Smooth muscle cell (in vitro differentiated cells): Measurements from ENCODE around the gene INHBC. TPM values are rescaled to one million over a fixed set of nuclear protein-coding genes. Genes with fewer than 3 reads are reported as not detected.

ENCODE experiments used
- DNase-seq: peaks from one replicate; lab custom pipeline; 2025; ENCODE audit not compliant: unreplicated experiment; lab: John Stamatoyannopoulos, UW
- H2AFZ ChIP-seq: fragments of 200-600 bp; sonication (generic); 2 replicates; pipeline ENCODE4 v1.6.0; 2016; ENCODE audit warnings: antibody characterized with exemption, low read depth, mild to moderate bottlenecking
- H3F3A ChIP-seq: fragments of 200-600 bp; sonication (generic); 2 replicates; pipeline ENCODE4 v1.6.0; 2017; ENCODE audit warnings: antibody characterized with exemption, low read depth
- H3K27ac ChIP-seq: fragments of 200-600 bp; sonication (generic); 2 replicates; pipeline ENCODE4 v1.5.1; 2016; ENCODE audit warnings: low read depth, mild to moderate bottlenecking
- H3K27me3 ChIP-seq: fragments of 200-600 bp; sonication (generic); 2 replicates; pipeline ENCODE4 v1.6.1; 2016; ENCODE audit warnings: low read depth, mild to moderate bottlenecking
- H3K36me3 ChIP-seq: fragments of 200-600 bp; sonication (generic); 2 replicates; pipeline ENCODE4 v1.5.1; 2016; ENCODE audit warnings: low read depth
- H3K4me1 ChIP-seq: fragments of 200-600 bp; sonication (generic); 2 replicates; pipeline ENCODE4 v1.5.1; 2016; ENCODE audit warnings: low read depth
- H3K4me2 ChIP-seq: fragments of 200-600 bp; sonication (generic); 2 replicates; pipeline ENCODE4 v1.6.0; 2016; ENCODE audit warnings: mild to moderate bottlenecking
- H3K4me3 ChIP-seq: fragments of 200-600 bp; sonication (generic); 2 replicates; pipeline ENCODE4 v1.5.1; 2016; ENCODE audit warnings: mild to moderate bottlenecking
- H3K79me2 ChIP-seq: fragments of 200-600 bp; sonication (generic); 2 replicates; pipeline ENCODE4 v1.6.0; 2016; ENCODE audit warnings: low read depth, mild to moderate bottlenecking
- H3K9ac ChIP-seq: fragments of 200-600 bp; sonication (generic); 2 replicates; pipeline ENCODE4 v1.6.0; 2016; ENCODE audit warnings: low read depth
- H3K9me3 ChIP-seq: fragments of 200-600 bp; sonication (generic); replicated peaks from 2 replicates; pipeline ENCODE4 v1.5.1; 2016; ENCODE audit warnings: low read depth
- H4K20me1 ChIP-seq: fragments of 200-600 bp; sonication (generic); 2 replicates; pipeline ENCODE4 v1.6.0; 2016; ENCODE audit warnings: low read depth
- CTCF ChIP-seq: fragments of 200-600 bp; sonication (generic); IDR thresholded peaks from 2 replicates; pipeline ENCODE4 v1.5.1; 2017; ENCODE audit warnings: borderline replicate concordance, mild to moderate bottlenecking, antibody characterized with exemption; ENCODE audit not compliant: insufficient read depth, poor library complexity, severe bottlenecking
- WGBS: methylation state at CpG from one replicate; pipeline ENCODE4 v1.1.7; 2016; ENCODE audit warnings: low lambda C conversion rate; 5-methylcytosine and 5-hydroxymethylcytosine counted together
- polyA plus RNA-seq: library from polyadenylated mRNA; unstranded; fragments of >200 nt; fragmentation: Nextera tagmentation; extraction: Ambion mirVana; gene quantifications from 2 replicates; pipeline ENCODE4 v1.2.1, GENCODE V29; 2016
- total RNA-seq: library from RNA; depleted of rRNA; stranded (reverse); fragments of >200 nt; gene quantifications from 2 replicates; pipeline ENCODE4 v1.2.3, GENCODE V29; 2014

The INHBC gene
- total and polyA plus RNA-seq, 2 experiments from 2014 or later: 0.42 TPM; not detected in 1

GRCh38 chr12:57476993-57477709 is 42.6 kb downstream of the INHBC start:
- H3F3A ChIP-seq: no peaks in the 10 kb centered on the region
- H3K4me3 ChIP-seq: no peak overlapping the region
- H3K9me3 ChIP-seq: no peaks in the 10 kb centered on the region
- H3K79me2 ChIP-seq: no peaks in the 10 kb centered on the region
- H3K27ac ChIP-seq: no peak overlapping the region
- peaks cover 65% of the 10 kb centered on the region for H3K27me3 ChIP-seq
- peaks cover 13% of the 10 kb centered on the region for H3K4me1 ChIP-seq
- H3K36me3 ChIP-seq: no peaks in the 10 kb centered on the region
- 95% methylated on average over 15 of the region's 15 CpGs for WGBS
- no peaks in the 10 kb centered on the region for H4K20me1 ChIP-seq
- no peak overlapping the region for H2AFZ ChIP-seq
- no peak for DNase-seq
- TF ChIP-seq CTCF: no peak
- H3K4me2 ChIP-seq: no peak overlapping the region
- no peak overlapping the region for H3K9ac ChIP-seq

- Histone ChIP-seq H3K9me3 (no peaks in the 10 kb centered on the region), H3K4me2 (no peak overlapping the region), H3K36me3 (no peaks in the 10 kb centered on the region), H4K20me1 (no peaks in the 10 kb centered on the region), H2AFZ (no peak overlapping the region), H3K4me3 (no peak overlapping the region), H3K79me2 (no peaks in the 10 kb centered on the region), H3K9ac (no peak overlapping the region), H3F3A (no peaks in the 10 kb centered on the region), H3K27me3 (peaks cover 56% of the 10 kb centered on the region), H3K4me1 (peaks cover 13% of the 10 kb centered on the region), H3K27ac (no peak overlapping the region)
- no peak for TF ChIP-seq CTCF
- WGBS: 61% methylated on average over 11 of the region's 12 CpGs
- DNase-seq: no peak
Measured at GRCh38 chr12:57477710-57478681, 43.4 kb downstream of the INHBC start.

GRCh38 chr12:57479043-57479375 is 44.4 kb downstream of the INHBC start:
- Histone ChIP-seq H3K27ac (no peak overlapping the region), H3K4me1 (peaks cover 13% of the 10 kb centered on the region), H3K9ac (no peak overlapping the region), H3K9me3 (no peaks in the 10 kb centered on the region), H3K27me3 (peaks cover 46% of the 10 kb centered on the region), H3K36me3 (no peaks in the 10 kb centered on the region), H3F3A (no peaks in the 10 kb centered on the region), H2AFZ (no peak overlapping the region), H3K4me3 (no peak overlapping the region), H3K4me2 (no peak overlapping the region), H3K79me2 (no peaks in the 10 kb centered on the region), H4K20me1 (no peaks in the 10 kb centered on the region)
- 92% methylated on average over 10 of the region's 10 CpGs for WGBS
- TF ChIP-seq CTCF: no peak
- DNase-seq: no peak
